Measurements from ENCODE around the gene EFNA5. TPM values are rescaled to one million over a fixed set of nuclear protein-coding genes. Genes with fewer than 3 reads are reported as not detected.

The EFNA5 gene
- total and polyA plus RNA-seq, 2 experiments from 2014 or later = 8.5 to 18.8 TPM

DNA sequence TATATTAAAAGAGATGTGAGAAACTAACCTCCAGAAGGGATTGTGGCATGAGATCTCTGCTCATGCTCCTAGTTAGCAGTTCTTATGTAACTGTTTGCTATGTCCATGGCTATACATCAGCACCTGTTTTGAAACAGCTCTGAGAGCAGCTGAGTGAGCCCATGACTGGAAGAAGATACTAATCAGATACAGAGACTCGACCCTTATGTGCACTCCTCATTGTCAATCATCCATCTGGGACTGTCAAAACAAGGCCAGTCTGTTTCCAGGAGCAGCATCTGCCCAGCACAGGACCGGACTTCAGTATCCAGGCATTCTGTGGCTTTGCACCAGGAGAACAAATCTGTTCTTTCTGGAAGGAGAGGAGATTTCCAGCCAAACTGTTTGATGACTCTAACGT lies 77.7 kb downstream of the EFNA5 start:
- Histone ChIP-seq H3K27me3 (no peaks in the 10 kb centered on the region), H3K9me3 (ENCODE audit: low read depth) (no peaks in the 10 kb centered on the region), H4K20me1 (ENCODE audit: insufficient read depth, poor library complexity, severe bottlenecking) (no peaks in the 10 kb centered on the region), H3K36me3 (replicated peaks; ENCODE audit: insufficient read depth, low read depth) (no peaks in the 10 kb centered on the region), H2AFZ (no peak overlapping the region), H3K4me3 (no peak overlapping the region), H3K9me2 (replicated peaks; ENCODE audit: insufficient read depth) (no peaks in the 10 kb centered on the region), H3K79me2 (peaks cover 88% of the 10 kb centered on the region), H3K4me2 (no peak overlapping the region), H3K4me1 (ENCODE audit: insufficient read depth) (no peaks in the 10 kb centered on the region), H3K27ac (no peak overlapping the region)
- DNase-seq (ENCODE audit: low spot score) = no peak
- WGBS (ENCODE audit: low lambda C conversion rate, missing lambda C conversion rate) = 72% methylated on average over 3 of the region's 3 CpGs
- TF ChIP-seq EZH2 (IDR thresholded peaks at IDR 0.05; ENCODE audit: borderline replicate concordance) (no peak), EZH2phosphoT487 (IDR thresholded peaks at IDR 0.05; ENCODE audit: low read depth, severe bottlenecking, unreplicated experiment) (no peak)
- TF ChIP-seq, protein P1, sequence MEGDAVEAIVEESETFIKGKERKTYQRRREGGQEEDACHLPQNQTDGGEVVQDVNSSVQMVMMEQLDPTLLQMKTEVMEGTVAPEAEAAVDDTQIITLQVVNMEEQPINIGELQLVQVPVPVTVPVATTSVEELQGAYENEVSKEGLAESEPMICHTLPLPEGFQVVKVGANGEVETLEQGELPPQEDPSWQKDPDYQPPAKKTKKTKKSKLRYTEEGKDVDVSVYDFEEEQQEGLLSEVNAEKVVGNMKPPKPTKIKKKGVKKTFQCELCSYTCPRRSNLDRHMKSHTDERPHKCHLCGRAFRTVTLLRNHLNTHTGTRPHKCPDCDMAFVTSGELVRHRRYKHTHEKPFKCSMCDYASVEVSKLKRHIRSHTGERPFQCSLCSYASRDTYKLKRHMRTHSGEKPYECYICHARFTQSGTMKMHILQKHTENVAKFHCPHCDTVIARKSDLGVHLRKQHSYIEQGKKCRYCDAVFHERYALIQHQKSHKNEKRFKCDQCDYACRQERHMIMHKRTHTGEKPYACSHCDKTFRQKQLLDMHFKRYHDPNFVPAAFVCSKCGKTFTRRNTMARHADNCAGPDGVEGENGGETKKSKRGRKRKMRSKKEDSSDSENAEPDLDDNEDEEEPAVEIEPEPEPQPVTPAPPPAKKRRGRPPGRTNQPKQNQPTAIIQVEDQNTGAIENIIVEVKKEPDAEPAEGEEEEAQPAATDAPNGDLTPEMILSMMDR (IDR thresholded peaks at IDR 0.05; ENCODE audit: poor library complexity) = no peak

DNA sequence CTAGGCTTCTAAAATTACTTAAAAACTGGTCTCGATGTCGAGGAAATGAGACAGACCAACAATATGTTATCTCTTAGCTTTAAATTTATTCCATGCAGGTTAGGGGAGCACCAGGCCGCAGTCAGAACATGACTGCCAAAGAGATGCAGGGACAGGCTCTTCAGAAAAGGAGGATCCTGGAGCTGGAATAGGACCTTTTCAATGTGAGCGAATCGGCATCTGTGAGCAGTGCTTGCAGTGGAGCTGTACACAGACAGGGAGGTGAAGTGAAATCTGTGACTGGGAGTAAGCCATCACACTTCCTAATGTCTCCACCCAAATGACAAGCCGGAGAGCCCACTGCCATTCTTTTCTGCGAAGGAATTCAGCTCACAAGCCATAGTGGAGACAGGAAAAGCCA lies 78.2 kb downstream of the EFNA5 start:
- Histone ChIP-seq H3K9me3 (ENCODE audit: low read depth) (no peaks in the 10 kb centered on the region), H3K9me2 (replicated peaks; ENCODE audit: insufficient read depth) (no peaks in the 10 kb centered on the region), H3K4me3 (no peak overlapping the region), H3K27me3 (no peaks in the 10 kb centered on the region), H3K4me1 (ENCODE audit: insufficient read depth) (no peaks in the 10 kb centered on the region), H3K4me2 (no peak overlapping the region), H2AFZ (no peak overlapping the region), H3K27ac (no peak overlapping the region), H3K36me3 (replicated peaks; ENCODE audit: insufficient read depth, low read depth) (no peaks in the 10 kb centered on the region), H4K20me1 (ENCODE audit: insufficient read depth, poor library complexity, severe bottlenecking) (no peaks in the 10 kb centered on the region), H3K79me2 (peaks cover 88% of the 10 kb centered on the region)
- DNase-seq (ENCODE audit: low spot score) = no peak
- WGBS (ENCODE audit: low lambda C conversion rate, missing lambda C conversion rate) = 86% methylated on average over 7 of the region's 7 CpGs
- TF ChIP-seq, protein P1 (IDR thresholded peaks at IDR 0.05; ENCODE audit: poor library complexity) = no peak
- TF ChIP-seq EZH2phosphoT487 (IDR thresholded peaks at IDR 0.05; ENCODE audit: low read depth, severe bottlenecking, unreplicated experiment) (no peak), EZH2 (IDR thresholded peaks at IDR 0.05; ENCODE audit: borderline replicate concordance) (no peak)

DNA sequence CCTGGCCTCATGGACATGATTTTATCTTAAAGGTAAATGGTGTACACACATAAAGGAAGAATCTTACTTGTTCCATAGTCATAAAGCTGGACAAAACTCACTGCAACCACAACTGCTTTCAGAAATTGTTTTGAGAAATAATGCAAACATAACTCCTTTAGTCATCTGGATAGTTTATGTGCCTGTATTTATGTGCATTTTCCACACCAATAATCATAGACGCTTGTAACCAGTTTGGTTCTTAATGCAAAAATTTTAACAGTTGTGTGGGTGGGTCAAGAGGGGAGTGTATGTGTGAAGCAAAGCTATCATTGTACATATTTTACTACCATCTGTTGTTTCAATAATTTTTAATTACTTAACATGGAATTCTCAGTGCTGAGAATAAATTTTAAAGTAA lies 80.1 kb downstream of the EFNA5 start:
- Histone ChIP-seq H2AFZ (no peak overlapping the region), H3K9me2 (replicated peaks; ENCODE audit: insufficient read depth) (no peaks in the 10 kb centered on the region), H3K4me1 (ENCODE audit: insufficient read depth) (no peaks in the 10 kb centered on the region), H3K79me2 (peaks cover 85% of the 10 kb centered on the region), H3K9me3 (ENCODE audit: low read depth) (no peaks in the 10 kb centered on the region), H3K4me2 (no peak overlapping the region), H3K27ac (no peak overlapping the region), H3K27me3 (no peaks in the 10 kb centered on the region), H4K20me1 (ENCODE audit: insufficient read depth, poor library complexity, severe bottlenecking) (no peaks in the 10 kb centered on the region), H3K4me3 (no peak overlapping the region), H3K36me3 (replicated peaks; ENCODE audit: insufficient read depth, low read depth) (no peaks in the 10 kb centered on the region)
- TF ChIP-seq, protein P1 (IDR thresholded peaks at IDR 0.05; ENCODE audit: poor library complexity) = no peak
- no peak for TF ChIP-seq EZH2phosphoT487 (IDR thresholded peaks at IDR 0.05; ENCODE audit: low read depth, severe bottlenecking, unreplicated experiment)
- no peak for TF ChIP-seq EZH2 (IDR thresholded peaks at IDR 0.05; ENCODE audit: borderline replicate concordance)
- DNase-seq (ENCODE audit: low spot score) = no peak
- 91% methylated on average over 1 of the region's 1 CpG for whole genome bisulfite sequencing (ENCODE audit: low lambda C conversion rate, missing lambda C conversion rate)
